A549 treated with ZK216348 at 1 μM for 4 hours (cell line): ENCODE measurements around the gene HCFC2. TPM values are rescaled to one million over a fixed set of nuclear protein-coding genes. Genes with fewer than 3 reads are reported as not detected.

ENCODE experiments used
- total RNA-seq: library from RNA; stranded (reverse); fragments of 200-300 nt; extraction: Qiagen RNA extraction; gene quantifications from 5 replicates; pipeline ENCODE4 v1.2.3, GENCODE V29; 2022; ENCODE audit warnings: low read depth

The HCFC2 gene
- 4.4 to 6.1 TPM (median 5.1 TPM) in 5 replicates for total RNA-seq

GRCh38 chr12:104064031-104064841, at the start of gene HCFC2:
Gene HCFC2, plus strand, starts transcription at chr12:104064531. Its CDS starts 30 bp downstream, at chr12:104064561.

GRCh38 chr12:104049903-104050356, 14.4 kb upstream of the HCFC2 start, which contains the start of gene GLT8D2:
Gene GLT8D2, minus strand, starts transcription at chr12:104050187. Its CDS starts 30,539 bp downstream, at chr12:104019648.

GRCh38 chr12:104137902-104138796, 73.8 kb downstream of the HCFC2 start, which contains the start of gene NFYB:
Gene NFYB, minus strand, starts transcription at chr12:104138210. Its CDS starts 2,757 bp downstream, at chr12:104135453.

Other genes starting within 250 kb of the HCFC2 start
- gene NT5DC3, start 223.3 kb upstream of the HCFC2 start, total RNA-seq, result 10.3 to 14.9 TPM (median 12.6 TPM) in 5 replicates
- gene HSP90B1, start 134.1 kb upstream of the HCFC2 start, total RNA-seq, result 572 to 770 TPM (median 609 TPM) in 5 replicates
- 20.7 to 33.2 TPM (median 25.1 TPM) in 5 replicates for gene TDG, start 98.7 kb upstream of the HCFC2 start, total RNA-seq
- gene GLT8D2, start 14.3 kb upstream of the HCFC2 start, total RNA-seq, result 0.20 to 0.59 TPM (median 0.21 TPM) in 4 of 5 replicates, not detected in the other
- gene NFYB, start 73.7 kb downstream of the HCFC2 start, total RNA-seq, result 25.1 to 32.9 TPM (median 26.9 TPM) in 5 replicates
- gene TXNRD1, start 151.2 kb downstream of the HCFC2 start, total RNA-seq, result 850 to 1,127 TPM (median 1,016 TPM) in 5 replicates
- gene EID3, start 239.2 kb downstream of the HCFC2 start, total RNA-seq, result 6.3 to 9.3 TPM (median 7.0 TPM) in 5 replicates